SJSA1 (cell line): ENCODE results near the gene RPS6KA3. TPM values are rescaled to one million over a fixed set of nuclear protein-coding genes. Genes with fewer than 3 reads are reported as not detected.

Experiments
- DNase-seq, 2 experiments: peaks; one replicate each; pipeline ENCODE4 v3.0.0-alpha.2; 2015 to 2020; ENCODE audit warnings: low spot score in 2 of 2, low read depth in 1 of 2
- H3K27ac ChIP-seq: fragments of 250-450 bp; sonication (Bioruptor Pico); 2 replicates; pipeline ENCODE4 v1.5.1; 2020; ENCODE audit warnings: mild to moderate bottlenecking, moderate library complexity
- H3K27me3 ChIP-seq: fragments of 250-450 bp; sonication (Bioruptor Pico); replicated peaks from 2 replicates; pipeline ENCODE4 v1.5.1; 2020; ENCODE audit warnings: mild to moderate bottlenecking, moderate library complexity
- H3K36me3 ChIP-seq: fragments of 250-450 bp; sonication (Bioruptor Pico); 2 replicates; pipeline ENCODE4 v1.5.1; 2020; ENCODE audit warnings: mild to moderate bottlenecking
- H3K4me1 ChIP-seq: fragments of 250-450 bp; sonication (Bioruptor Pico); replicated peaks from 2 replicates; pipeline ENCODE4 v1.6.1; 2021; ENCODE audit warnings: mild to moderate bottlenecking
- H3K4me3 ChIP-seq: fragments of 250-450 bp; sonication (Bioruptor Pico); 2 replicates; pipeline ENCODE4 v1.5.1; 2020; ENCODE audit warnings: mild to moderate bottlenecking
- H3K9me3 ChIP-seq: fragments of 250-450 bp; sonication (Bioruptor Pico); replicated peaks from 2 replicates; pipeline ENCODE4 v1.5.1; 2020; ENCODE audit warnings: mild to moderate bottlenecking
- total RNA-seq: library from RNA; depleted of rRNA; stranded (reverse); fragments of >200 nt; shearing (Covaris generic); gene quantifications from 2 replicates; pipeline ENCODE4 v1.2.3, GENCODE V29; 2014; rRNA removed

RPS6KA3 gene
- total RNA-seq, 1 experiment from 2014 or later = 43.8 TPM

- Histone ChIP-seq H3K27ac (no peak overlapping the region), H3K9me3 (no peaks in the 10 kb centered on the region), H3K4me3 (no peak overlapping the region), H3K27me3 (0 out of 2 replicates have a peak, but pooled peaks cover 5% of the 10 kb centered on the region), H3K36me3 (no peaks in the 10 kb centered on the region), H3K4me1 (no peaks in the 10 kb centered on the region)
- DNase-seq = no peak
Measured at GRCh38 chrX:20116087-20116576, 150.6 kb downstream of the RPS6KA3 start.

DNA sequence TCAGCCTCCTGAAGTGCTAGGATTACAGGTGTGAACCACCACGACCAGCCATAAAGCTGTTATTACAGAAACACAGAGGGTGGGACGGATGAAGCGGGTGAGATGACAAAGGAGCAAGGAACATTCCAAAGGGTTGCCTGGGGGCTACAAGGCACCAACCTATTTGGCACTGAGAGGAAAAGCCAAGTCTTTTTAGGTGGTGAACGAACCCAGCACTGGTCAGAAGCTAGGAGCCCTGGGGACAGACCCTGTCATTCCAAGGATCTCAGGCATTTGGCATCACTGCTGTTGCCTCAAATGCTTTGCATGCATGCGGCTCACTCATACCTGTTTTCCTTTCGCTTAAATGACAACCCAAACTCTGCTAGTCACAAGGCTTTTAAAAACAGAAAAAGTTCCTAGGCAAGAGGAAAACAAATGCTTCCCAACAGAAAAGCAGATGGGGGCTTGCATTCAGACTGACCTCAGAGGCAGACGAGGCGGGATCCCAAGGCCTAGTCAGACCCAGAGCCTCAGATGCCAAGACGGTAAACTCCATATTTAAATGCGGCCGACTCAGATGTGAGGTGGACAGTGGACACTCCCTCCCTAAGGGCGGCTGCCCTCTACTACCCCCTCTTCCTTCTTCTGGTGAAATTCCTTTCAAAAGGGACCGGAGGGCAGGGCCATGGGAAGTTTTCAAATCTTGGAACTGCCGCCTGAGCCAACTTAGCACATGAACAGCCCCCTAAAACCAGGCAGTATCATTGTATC, 154.5 kb downstream of the RPS6KA3 start:
- Histone ChIP-seq H3K27me3 (0 out of 2 replicates have a peak, but pooled peaks cover 5% of the 10 kb centered on the region), H3K36me3 (no peaks in the 10 kb centered on the region), H3K27ac (no peak overlapping the region), H3K4me3 (no peak overlapping the region), H3K9me3 (no peaks in the 10 kb centered on the region), H3K4me1 (no peaks in the 10 kb centered on the region)
- DNase-seq = no peak

DNA sequence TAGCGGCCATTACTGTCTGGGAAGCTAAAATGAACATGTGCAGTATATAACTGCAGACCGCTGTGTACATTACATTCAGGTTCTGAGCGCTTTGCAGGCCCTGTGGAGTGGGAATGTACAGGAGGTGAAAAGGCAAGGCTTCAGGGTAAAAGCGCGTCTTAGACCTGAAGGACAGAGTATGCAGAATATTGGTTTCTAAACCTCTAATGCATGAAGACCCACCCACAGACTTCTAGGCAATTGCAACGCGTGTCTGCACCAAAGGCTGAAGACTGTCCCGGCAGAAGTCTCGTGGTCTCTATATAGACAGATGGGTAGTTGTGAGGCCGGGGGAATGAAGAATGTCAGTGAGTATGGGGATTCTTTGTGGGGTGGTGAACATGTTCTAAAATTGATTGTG, 155.4 kb downstream of the RPS6KA3 start:
- no peak overlapping the region for H3K27ac ChIP-seq
- H3K4me3 ChIP-seq = no peak overlapping the region
- no peaks in the 10 kb centered on the region for H3K4me1 ChIP-seq
- no peaks in the 10 kb centered on the region for H3K27me3 ChIP-seq
- H3K9me3 ChIP-seq = no peaks in the 10 kb centered on the region
- no peak for DNase-seq
- H3K36me3 ChIP-seq = no peaks in the 10 kb centered on the region

DNA sequence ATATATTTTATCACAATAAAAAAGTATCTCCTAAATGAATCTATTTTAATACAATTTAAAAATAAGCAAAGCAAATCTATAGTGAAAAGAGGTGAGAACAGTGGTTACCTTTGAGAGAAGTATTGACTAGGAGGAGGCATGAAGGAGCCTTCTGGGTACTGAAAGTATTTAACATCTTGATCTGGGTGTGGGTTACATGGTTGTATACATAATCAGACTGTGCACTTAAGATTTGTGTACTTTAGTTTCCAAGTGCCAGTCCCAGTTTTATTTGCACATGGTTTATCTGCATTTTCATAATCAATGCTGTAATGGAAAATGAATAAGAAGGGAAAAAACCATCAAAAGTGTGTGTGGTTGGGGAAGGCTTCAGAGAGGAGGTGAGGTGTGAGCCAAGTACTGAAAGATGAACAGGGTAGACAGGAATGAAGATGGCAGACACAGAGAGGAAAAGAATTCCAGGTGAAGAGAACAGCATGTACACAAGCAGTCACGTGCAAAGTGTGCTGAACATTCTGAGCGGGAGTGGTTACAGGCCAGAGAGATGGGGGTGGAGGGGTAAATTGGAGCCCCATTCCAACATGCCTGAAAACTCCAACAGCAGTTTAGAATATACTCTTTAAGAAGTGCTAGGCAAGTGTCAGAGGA, 164.7 kb downstream of the RPS6KA3 start:
- no peaks in the 10 kb centered on the region for H3K36me3 ChIP-seq
- no peak for DNase-seq
- no peaks in the 10 kb centered on the region for H3K9me3 ChIP-seq
- no peak overlapping the region for H3K27ac ChIP-seq
- no peaks in the 10 kb centered on the region for H3K27me3 ChIP-seq
- H3K4me1 ChIP-seq = no peaks in the 10 kb centered on the region
- no peak overlapping the region for H3K4me3 ChIP-seq

Other genes starting within 250 kb of the RPS6KA3 start
- gene MAP7D2, start 150.0 kb downstream of the RPS6KA3 start, total RNA-seq = 0.11 TPM in 1 of 2 replicates, not detected in the other
- gene EIF1AX, start 125.1 kb downstream of the RPS6KA3 start, total RNA-seq = 58.9 and 64.9 TPM in 2 replicates